IPS-20b (cell line): ENCODE measurements around the gene PDZD8.
A peak's percentile ranks its signal among the peaks of the same experiment; 100 is the strongest.

Source experiments
- H3K27ac ChIP-seq: one replicate; pipeline ENCODE4 v1.5.1; 2013; ENCODE audit warnings: low read length
- H3K27me3 ChIP-seq: 2 replicates; pipeline ENCODE4 v1.6.1; 2013; ENCODE audit warnings: mild to moderate bottlenecking, low read length, inconsistent platforms; ENCODE audit not compliant: insufficient read depth
- H3K36me3 ChIP-seq: 2 replicates; pipeline ENCODE4 v1.6.1; 2013; ENCODE audit warnings: low read depth, mild to moderate bottlenecking, inconsistent platforms, low read length, moderate library complexity; ENCODE audit not compliant: insufficient read depth
- H3K4me1 ChIP-seq: 2 replicates; pipeline ENCODE4 v1.6.1; 2013; ENCODE audit warnings: mild to moderate bottlenecking, control low read depth, inconsistent platforms, low read length, moderate library complexity; ENCODE audit not compliant: insufficient read depth
- H3K4me3 ChIP-seq: 2 replicates; pipeline ENCODE4 v1.5.1; 2013; ENCODE audit warnings: mild to moderate bottlenecking, low read length, inconsistent platforms
- H3K9ac ChIP-seq: 2 replicates; pipeline ENCODE4 v1.6.1; 2013; ENCODE audit warnings: low read depth, mild to moderate bottlenecking, inconsistent platforms, low read length, moderate library complexity
- H3K9me3 ChIP-seq: 2 replicates; pipeline ENCODE4 v1.6.1; 2013; ENCODE audit warnings: mild to moderate bottlenecking, low read depth, low read length, inconsistent platforms; ENCODE audit not compliant: insufficient read depth

The PDZD8 gene, protein sequence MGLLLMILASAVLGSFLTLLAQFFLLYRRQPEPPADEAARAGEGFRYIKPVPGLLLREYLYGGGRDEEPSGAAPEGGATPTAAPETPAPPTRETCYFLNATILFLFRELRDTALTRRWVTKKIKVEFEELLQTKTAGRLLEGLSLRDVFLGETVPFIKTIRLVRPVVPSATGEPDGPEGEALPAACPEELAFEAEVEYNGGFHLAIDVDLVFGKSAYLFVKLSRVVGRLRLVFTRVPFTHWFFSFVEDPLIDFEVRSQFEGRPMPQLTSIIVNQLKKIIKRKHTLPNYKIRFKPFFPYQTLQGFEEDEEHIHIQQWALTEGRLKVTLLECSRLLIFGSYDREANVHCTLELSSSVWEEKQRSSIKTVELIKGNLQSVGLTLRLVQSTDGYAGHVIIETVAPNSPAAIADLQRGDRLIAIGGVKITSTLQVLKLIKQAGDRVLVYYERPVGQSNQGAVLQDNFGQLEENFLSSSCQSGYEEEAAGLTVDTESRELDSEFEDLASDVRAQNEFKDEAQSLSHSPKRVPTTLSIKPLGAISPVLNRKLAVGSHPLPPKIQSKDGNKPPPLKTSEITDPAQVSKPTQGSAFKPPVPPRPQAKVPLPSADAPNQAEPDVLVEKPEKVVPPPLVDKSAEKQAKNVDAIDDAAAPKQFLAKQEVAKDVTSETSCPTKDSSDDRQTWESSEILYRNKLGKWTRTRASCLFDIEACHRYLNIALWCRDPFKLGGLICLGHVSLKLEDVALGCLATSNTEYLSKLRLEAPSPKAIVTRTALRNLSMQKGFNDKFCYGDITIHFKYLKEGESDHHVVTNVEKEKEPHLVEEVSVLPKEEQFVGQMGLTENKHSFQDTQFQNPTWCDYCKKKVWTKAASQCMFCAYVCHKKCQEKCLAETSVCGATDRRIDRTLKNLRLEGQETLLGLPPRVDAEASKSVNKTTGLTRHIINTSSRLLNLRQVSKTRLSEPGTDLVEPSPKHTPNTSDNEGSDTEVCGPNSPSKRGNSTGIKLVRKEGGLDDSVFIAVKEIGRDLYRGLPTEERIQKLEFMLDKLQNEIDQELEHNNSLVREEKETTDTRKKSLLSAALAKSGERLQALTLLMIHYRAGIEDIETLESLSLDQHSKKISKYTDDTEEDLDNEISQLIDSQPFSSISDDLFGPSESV

DNA sequence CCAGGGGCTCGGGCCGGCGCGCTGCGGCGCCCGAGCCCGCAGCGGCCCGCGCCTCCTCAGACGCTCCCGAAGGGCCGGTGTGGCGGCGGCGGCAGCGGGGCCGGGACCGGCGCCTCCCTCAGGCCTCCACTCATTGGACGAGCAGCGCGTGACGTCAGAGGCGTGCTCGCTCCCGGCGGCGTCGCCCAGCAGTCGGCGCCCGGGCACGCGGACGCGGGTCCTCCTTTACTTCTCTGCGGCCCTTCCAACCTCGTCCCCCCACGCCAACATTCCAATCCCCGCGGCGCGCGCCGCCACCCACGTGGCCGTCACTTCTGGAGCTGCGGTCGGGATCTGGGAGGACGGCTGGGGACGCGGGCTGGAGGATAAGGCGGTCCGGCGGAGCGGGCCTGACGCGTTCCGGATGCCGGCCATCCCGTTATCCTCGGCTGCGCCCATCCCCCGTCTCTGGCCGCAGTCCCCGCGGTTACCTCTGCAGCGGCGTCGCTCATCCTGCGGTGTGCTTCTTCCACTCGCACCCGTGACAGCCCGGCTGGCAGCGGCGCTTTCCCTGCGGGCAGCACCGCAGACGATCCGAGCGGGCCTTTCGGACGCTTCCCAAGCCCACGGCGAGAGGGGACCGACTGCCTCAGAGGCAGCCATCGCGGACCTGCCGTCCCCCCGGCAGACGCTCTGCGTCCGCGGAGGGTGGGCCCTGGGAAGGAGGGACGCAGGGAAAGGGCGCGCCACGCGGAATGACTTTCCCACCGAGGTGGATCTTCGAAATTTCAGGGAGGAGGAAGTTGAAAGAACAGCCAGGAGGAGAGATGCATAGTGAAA, at the start of gene PDZD8:
Gene PDZD8 (minus strand): TSS at position 81 of the 819 bp plus-strand sequence. CDS start 213 bp downstream, outside the sequence.
- Histone ChIP-seq H3K9me3 (no peaks in the 10 kb centered on the region), H3K9ac (peak within 1 kb of the TSS; percentile 38; the same call in 1 of the 2 replicates), H3K27ac (no peak within 1 kb of the TSS), H3K27me3 (peaks cover 58% of the 10 kb centered on the region), H3K36me3 (0 out of 2 replicates have a peak, but pooled peaks cover 3% of the 10 kb centered on the region), H3K4me1 (peaks cover 20% of the 10 kb centered on the region), H3K4me3 (peak within 1 kb of the TSS; percentile 69)

DNA sequence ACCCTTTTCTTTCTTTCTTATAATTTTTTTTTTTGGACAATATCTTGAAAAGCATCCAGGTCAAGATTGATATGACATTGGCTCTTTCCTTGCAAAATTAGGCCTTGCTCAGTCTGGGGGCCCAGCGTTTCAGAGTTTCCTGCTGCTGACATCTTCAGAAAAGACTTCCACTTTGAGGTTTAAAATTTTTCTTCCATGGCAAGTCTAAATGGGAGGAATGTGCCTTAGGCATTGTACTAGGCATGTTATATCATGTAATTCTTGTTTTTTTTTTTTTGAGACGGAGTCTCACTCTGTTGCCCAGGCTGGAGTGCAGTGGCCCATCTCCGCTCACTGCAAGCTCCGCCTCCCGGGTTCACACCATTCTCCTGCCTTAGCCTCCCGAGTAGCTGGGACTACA, 48.9 kb upstream of the PDZD8 start:
- no peaks in the 10 kb centered on the region for H3K36me3 ChIP-seq
- peaks cover 10% of the 10 kb centered on the region; the same call in 1 of the 2 replicates for H3K4me1 ChIP-seq
- H3K9me3 ChIP-seq, result no peaks in the 10 kb centered on the region
- no peak overlapping the region for H3K9ac ChIP-seq
- H3K27ac ChIP-seq, result no peak overlapping the region
- H3K4me3 ChIP-seq, result no peak overlapping the region
- no peaks in the 10 kb centered on the region for H3K27me3 ChIP-seq

DNA sequence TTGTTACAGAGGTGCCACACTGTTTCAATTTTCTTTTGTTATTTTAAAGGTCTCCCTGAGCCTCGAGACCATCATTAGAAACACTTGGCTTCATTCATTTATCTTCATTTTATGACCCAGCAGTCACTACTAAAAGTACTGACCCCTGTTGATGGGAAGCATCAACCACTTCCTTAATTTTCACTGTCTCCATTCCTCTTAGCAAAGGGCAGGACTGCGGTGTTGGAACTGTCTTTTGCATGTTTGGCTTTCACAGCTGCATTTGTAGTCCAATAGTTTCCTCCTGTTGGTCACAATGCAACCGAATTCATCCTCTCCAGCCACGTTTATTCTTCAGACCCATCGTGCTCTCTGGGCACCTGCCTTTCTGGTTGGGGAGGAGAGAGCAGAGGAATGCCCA, 46.7 kb upstream of the PDZD8 start:
- no peaks in the 10 kb centered on the region for H3K36me3 ChIP-seq
- H3K9ac ChIP-seq, result no peak overlapping the region
- H3K9me3 ChIP-seq, result no peaks in the 10 kb centered on the region
- peaks cover 10% of the 10 kb centered on the region; the same call in 1 of the 2 replicates for H3K4me1 ChIP-seq
- H3K27ac ChIP-seq, result no peak overlapping the region
- H3K4me3 ChIP-seq, result no peak overlapping the region
- H3K27me3 ChIP-seq, result no peaks in the 10 kb centered on the region

DNA sequence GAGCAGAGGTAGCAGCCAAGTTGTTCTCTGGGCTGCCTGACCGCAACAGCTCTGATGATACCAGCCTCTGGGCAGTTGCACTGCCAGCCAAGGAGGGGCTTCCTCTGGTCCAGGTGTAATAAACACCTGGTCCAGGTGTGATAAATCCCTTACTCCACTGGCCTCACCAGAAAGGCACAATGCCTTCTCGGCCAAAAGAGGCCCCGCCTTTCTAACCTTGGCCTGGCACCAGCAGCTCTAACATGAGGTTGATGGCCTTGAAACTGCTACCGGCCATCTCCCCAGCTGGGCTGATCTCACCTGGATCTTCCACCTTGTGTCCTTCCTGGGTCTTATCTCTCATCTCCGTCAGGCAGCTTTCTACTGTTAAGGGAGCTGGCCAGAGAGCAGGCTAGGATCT, 45.5 kb upstream of the PDZD8 start:
- Histone ChIP-seq H3K4me1 (peaks cover 3% of the 10 kb centered on the region; the same call in 1 of the 2 replicates), H3K27me3 (no peaks in the 10 kb centered on the region), H3K27ac (no peak overlapping the region), H3K9ac (no peak overlapping the region), H3K36me3 (no peaks in the 10 kb centered on the region), H3K4me3 (no peak overlapping the region), H3K9me3 (no peaks in the 10 kb centered on the region)

DNA sequence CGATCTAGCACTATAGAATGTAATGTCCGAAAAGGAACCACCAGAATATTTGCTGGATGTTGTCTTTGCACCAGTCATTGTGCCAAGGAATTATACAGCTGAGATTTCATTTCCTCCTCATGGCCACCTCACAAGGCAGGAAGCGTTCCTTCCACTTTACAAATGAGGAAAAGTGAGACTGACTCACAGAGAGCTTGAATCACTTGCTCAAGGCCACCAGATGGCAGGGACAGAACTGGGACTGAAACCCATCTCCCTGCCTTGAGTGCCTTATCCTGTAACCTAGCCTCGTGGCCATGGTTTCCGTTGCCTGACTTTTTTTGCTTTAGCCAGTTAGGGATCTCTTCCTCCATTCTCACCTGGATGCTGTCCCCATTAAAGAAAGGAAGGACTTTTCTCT, 44.7 kb upstream of the PDZD8 start:
- H3K9me3 ChIP-seq, result no peaks in the 10 kb centered on the region
- H3K36me3 ChIP-seq, result no peaks in the 10 kb centered on the region
- no peak overlapping the region for H3K9ac ChIP-seq
- no peak overlapping the region for H3K27ac ChIP-seq
- H3K27me3 ChIP-seq, result no peaks in the 10 kb centered on the region
- H3K4me1 ChIP-seq, result no peaks in the 10 kb centered on the region; the same call in 1 of the 2 replicates
- no peak overlapping the region for H3K4me3 ChIP-seq

DNA sequence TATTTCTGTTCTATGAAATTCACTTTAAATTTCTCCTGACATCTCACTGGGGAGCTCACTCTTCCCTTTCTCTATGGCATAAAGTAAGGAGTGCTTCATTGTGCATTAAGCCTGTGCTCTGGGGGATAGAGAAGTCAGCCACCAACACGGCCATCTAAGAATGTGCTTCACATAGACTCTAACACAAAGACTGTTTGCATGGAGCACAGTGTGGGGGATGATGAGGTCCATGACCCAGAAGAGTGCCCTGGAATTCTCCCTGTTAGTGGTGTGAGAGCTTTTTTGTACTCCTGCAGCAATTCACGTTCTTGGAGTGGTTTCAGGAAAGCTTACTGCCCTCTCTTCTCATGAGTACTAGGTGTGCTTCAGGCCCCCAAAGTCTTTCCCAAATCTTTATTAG, 43.9 kb upstream of the PDZD8 start:
- Histone ChIP-seq H3K27me3 (no peaks in the 10 kb centered on the region), H3K9ac (no peak overlapping the region)

DNA sequence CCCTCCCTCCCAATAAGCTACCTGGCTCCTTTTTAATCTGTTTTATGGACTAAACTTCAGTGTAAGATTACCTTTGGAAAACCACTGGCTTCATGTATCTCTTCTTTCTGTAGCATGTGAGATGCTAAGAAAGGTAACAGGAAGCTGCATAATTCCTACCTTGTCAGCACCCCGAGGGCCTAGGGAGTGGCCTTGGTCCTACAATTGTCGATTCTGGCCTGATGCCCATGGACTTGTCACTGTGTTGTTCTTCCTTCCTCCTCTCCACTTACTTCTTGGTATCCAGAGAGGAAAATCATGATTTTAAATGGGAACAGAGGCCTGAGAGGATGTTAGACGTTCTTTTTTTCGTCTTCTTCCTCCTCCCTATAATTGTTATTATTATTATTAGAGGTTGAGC, 42.9 kb upstream of the PDZD8 start:
- no peak overlapping the region for H3K27ac ChIP-seq
- H3K4me1 ChIP-seq, result no peaks in the 10 kb centered on the region

More for the DNA sequence above, 43.9 kb upstream of the PDZD8 start:
- H3K36me3 ChIP-seq, result no peaks in the 10 kb centered on the region
- no peak overlapping the region for H3K27ac ChIP-seq
- H3K4me3 ChIP-seq, result no peak overlapping the region
- no peaks in the 10 kb centered on the region for H3K4me1 ChIP-seq
- H3K9me3 ChIP-seq, result no peaks in the 10 kb centered on the region

DNA sequence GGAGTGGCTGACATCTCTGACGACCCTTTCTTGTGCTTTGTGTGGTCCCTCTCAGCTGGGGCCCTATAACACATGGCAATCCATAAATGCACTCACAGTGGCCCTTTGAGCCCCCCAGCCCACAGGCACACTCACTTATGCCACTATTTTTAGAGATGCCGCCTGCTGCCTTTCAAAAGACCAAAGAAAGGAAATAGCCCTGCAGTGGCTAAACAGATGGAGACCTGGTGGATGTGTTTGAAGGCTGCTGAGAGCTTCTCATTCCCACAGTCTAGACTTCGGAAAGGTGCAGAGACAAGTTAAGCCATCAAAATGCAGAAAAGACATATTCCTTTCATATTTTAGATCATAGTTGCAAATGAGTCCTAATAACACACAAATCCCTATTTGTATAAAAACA, 42.0 kb upstream of the PDZD8 start:
- no peaks in the 10 kb centered on the region for H3K36me3 ChIP-seq
- H3K4me3 ChIP-seq, result no peak overlapping the region
- H3K27me3 ChIP-seq, result no peaks in the 10 kb centered on the region
- no peak overlapping the region for H3K9ac ChIP-seq
- no peaks in the 10 kb centered on the region for H3K4me1 ChIP-seq
- H3K27ac ChIP-seq, result no peak overlapping the region
- H3K9me3 ChIP-seq, result no peaks in the 10 kb centered on the region

More for the DNA sequence above, 42.9 kb upstream of the PDZD8 start:
- Histone ChIP-seq H3K4me3 (no peak overlapping the region), H3K9me3 (no peaks in the 10 kb centered on the region), H3K27me3 (no peaks in the 10 kb centered on the region), H3K9ac (no peak overlapping the region), H3K36me3 (no peaks in the 10 kb centered on the region)

DNA sequence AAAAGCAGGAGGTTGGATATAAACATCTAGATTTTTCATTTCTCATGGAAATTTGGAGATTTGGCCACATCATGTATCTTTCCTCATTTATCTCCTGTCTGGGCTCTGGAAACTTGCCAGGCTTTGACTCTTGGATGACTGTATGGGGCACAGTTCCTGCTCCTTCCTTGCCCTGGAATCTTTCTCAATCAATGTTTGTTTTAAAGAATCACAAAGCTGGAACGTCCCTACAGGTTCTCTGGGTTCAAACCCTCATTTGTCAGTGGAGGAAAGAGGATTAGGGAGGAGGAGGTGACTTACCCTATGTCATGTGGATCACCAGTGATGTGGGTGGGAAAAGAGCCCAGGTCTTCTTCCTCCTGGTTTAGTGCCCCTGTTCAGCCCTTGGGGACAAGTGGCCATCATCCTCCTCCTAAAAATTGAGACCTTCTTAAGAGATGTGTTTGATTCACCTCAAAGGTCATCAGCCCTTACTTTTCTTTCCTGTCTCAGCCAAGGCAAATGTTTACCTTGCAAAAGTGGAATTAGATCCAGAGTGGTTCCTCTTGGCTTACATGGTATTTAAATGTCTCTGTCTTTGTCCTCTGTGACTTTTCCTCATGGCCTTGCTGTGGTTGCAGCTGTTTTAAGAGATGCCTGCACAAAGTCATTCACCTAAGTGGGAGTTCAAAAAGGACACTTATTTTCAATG, 38.8 kb upstream of the PDZD8 start:
- no peaks in the 10 kb centered on the region for H3K27me3 ChIP-seq
- no peak overlapping the region for H3K27ac ChIP-seq
- H3K9ac ChIP-seq, result no peak overlapping the region
- no peaks in the 10 kb centered on the region for H3K4me1 ChIP-seq
- H3K36me3 ChIP-seq, result no peaks in the 10 kb centered on the region
- no peaks in the 10 kb centered on the region for H3K9me3 ChIP-seq
- H3K4me3 ChIP-seq, result no peak overlapping the region

DNA sequence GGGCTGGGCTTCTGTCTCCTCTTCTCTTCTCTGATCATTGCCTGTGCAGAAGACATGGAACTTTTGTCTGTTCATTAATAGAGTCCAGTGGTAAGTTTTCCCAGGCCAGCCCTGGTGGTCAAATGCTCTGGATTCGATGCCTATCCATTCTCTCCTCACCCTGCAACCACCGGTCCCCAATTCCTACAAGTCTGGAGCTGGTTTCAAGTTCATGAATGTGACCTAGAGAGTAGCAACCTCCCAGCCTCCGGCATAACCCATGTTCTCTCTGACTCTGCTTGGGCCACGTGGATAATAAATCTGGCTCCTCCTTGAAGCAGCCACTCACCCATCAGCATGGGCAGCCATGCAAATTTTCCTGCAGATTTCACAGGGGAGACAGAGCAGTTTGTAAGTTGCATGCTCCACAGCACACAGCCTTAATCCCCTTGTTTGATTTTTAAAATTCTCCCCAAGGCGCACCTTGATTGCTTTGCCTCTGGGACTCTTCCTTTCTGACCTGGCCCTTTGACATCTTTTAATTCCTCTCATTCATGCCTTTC, 37.3 kb upstream of the PDZD8 start:
- H3K36me3 ChIP-seq, result no peaks in the 10 kb centered on the region
- no peak overlapping the region for H3K9ac ChIP-seq
- no peaks in the 10 kb centered on the region for H3K27me3 ChIP-seq
- no peaks in the 10 kb centered on the region for H3K9me3 ChIP-seq
- no peak overlapping the region for H3K27ac ChIP-seq
- no peaks in the 10 kb centered on the region for H3K4me1 ChIP-seq
- no peak overlapping the region for H3K4me3 ChIP-seq
